Calu3 (cell line): ENCODE data around the gene SOS2. TPM values are rescaled to one million over a fixed set of nuclear protein-coding genes. Genes with fewer than 3 reads are reported as not detected.

ENCODE experiments used
- BruUV-seq: library from RNA; stranded (reverse); fragments of 400-500 nt; replicated peaks from 2 replicates; lab custom pipeline; 2021; lab: Mats Ljungman, UMichigan
- CTCF ChIA-PET: fragments of 300-600 bp; sonication (Branson Sonifier 250); formaldehyde crosslinking; loops from one replicate; lab custom pipeline; 2022; ENCODE audit warnings: antibody characterized with exemption; lab: Charles Lee
- DNase-seq: peaks from one replicate; pipeline ENCODE4 v3.0.0; 2022
- H3K27ac Mint-ChIP-seq: one replicate; pipeline ENCODE4 v1.8.0; 2022; ENCODE audit warnings: mixed read lengths; ENCODE audit not compliant: unreplicated experiment
- H3K27me3 Mint-ChIP-seq: one replicate; pipeline ENCODE4 v1.8.0; 2022; ENCODE audit warnings: mixed read lengths; ENCODE audit not compliant: unreplicated experiment
- H3K36me3 Mint-ChIP-seq: one replicate; pipeline ENCODE4 v1.8.0; 2022; ENCODE audit warnings: mild to moderate bottlenecking, moderate library complexity, mixed read lengths; ENCODE audit not compliant: insufficient read depth, unreplicated experiment
- H3K4me1 Mint-ChIP-seq: one replicate; pipeline ENCODE4 v1.8.0; 2022; ENCODE audit warnings: mild to moderate bottlenecking, low read depth, mixed read lengths; ENCODE audit not compliant: unreplicated experiment
- H3K4me3 Mint-ChIP-seq: one replicate; pipeline ENCODE4 v1.8.0; 2022; ENCODE audit warnings: mild to moderate bottlenecking, low read depth, moderate library complexity, mixed read lengths; ENCODE audit not compliant: unreplicated experiment
- H3K9me3 Mint-ChIP-seq: one replicate; pipeline ENCODE4 v1.8.0; 2022; ENCODE audit warnings: low read depth, mixed read lengths; ENCODE audit not compliant: unreplicated experiment
- CTCF ChIP-seq: fragments of 200-600 bp; IDR thresholded peaks from one replicate; pipeline ENCODE4 v1.8.0; 2022; ENCODE audit warnings: antibody characterized with exemption; ENCODE audit not compliant: unreplicated experiment
- intact Hi-C: fragments of 100-400 bp; cut with micrococcal nuclease; formaldehyde crosslinking; loops from one replicate; pipeline ENCODE4 v1.10.0; 2022; ENCODE audit not compliant: unreplicated experiment
- total RNA-seq: library from RNA; stranded (reverse); gene quantifications from 2 replicates; pipeline ENCODE4 v1.2.3, GENCODE V29; 2022

Gene SOS2
- total RNA-seq, 1 experiment from 2014 or later = 17.1 TPM

GRCh38 chr14:50254248-50254647 is 22.9 kb upstream of the SOS2 start:
- no TSS peak for BruUV-seq
- DNase-seq = no peak
- no peaks in the 10 kb centered on the region for H3K36me3 Mint-ChIP-seq
- CTCF ChIA-PET = no interaction called here
- no peaks in the 10 kb centered on the region for H3K9me3 Mint-ChIP-seq
- intact Hi-C loops = no loop called here
- no peak overlapping the region for H3K4me3 Mint-ChIP-seq
- H3K27me3 Mint-ChIP-seq = no peaks in the 10 kb centered on the region
- H3K4me1 Mint-ChIP-seq = no peaks in the 10 kb centered on the region
- H3K27ac Mint-ChIP-seq = no peak overlapping the region
- no peak for TF ChIP-seq CTCF

- BruUV-seq = no TSS peak
- CTCF ChIA-PET = no interaction called here
- H3K9me3 Mint-ChIP-seq = no peaks in the 10 kb centered on the region
- no peak overlapping the region for H3K27ac Mint-ChIP-seq
- no peaks in the 10 kb centered on the region for H3K36me3 Mint-ChIP-seq
- no peaks in the 10 kb centered on the region for H3K4me1 Mint-ChIP-seq
- intact Hi-C loops = no loop called here
- H3K27me3 Mint-ChIP-seq = no peaks in the 10 kb centered on the region
- no peak for DNase-seq
- TF ChIP-seq CTCF = no peak
- H3K4me3 Mint-ChIP-seq = no peak overlapping the region
Measured at GRCh38 chr14:50249136-50249775, 17.9 kb upstream of the SOS2 start.

- Mint-ChIP-seq H3K36me3 (no peaks in the 10 kb centered on the region), H3K27ac (no peak overlapping the region), H3K4me3 (no peak overlapping the region), H3K4me1 (no peaks in the 10 kb centered on the region), H3K27me3 (no peaks in the 10 kb centered on the region), H3K9me3 (no peaks in the 10 kb centered on the region)
- CTCF ChIA-PET = no interaction called here
- intact Hi-C loops = no loop called here
- BruUV-seq = no TSS peak
- no peak for TF ChIP-seq CTCF
- no peak for DNase-seq
Measured at GRCh38 chr14:50247245-50247644, 15.9 kb upstream of the SOS2 start.

GRCh38 chr14:50242566-50243310 is 11.4 kb upstream of the SOS2 start:
- intact Hi-C loops = no loop called here
- no peak for DNase-seq
- BruUV-seq = no TSS peak
- Mint-ChIP-seq H3K36me3 (no peaks in the 10 kb centered on the region), H3K9me3 (no peaks in the 10 kb centered on the region), H3K27me3 (no peaks in the 10 kb centered on the region), H3K27ac (no peak overlapping the region), H3K4me1 (no peaks in the 10 kb centered on the region), H3K4me3 (no peak overlapping the region)
- CTCF ChIA-PET = no interaction called here
- no peak for TF ChIP-seq CTCF
